DLD1 (cell line): ENCODE results near the gene SAMD4A.

Experiments
- in situ Hi-C: cut with HindIII; loops from 2 replicates; pipeline ENCODE4 v1.10.0; 2017; ENCODE audit warnings: low sequenced_read_pairs

Gene SAMD4A

GRCh38 chr14:54773171-54774006, 206.5 kb downstream of the SAMD4A start:
- in situ Hi-C loops: no loop called here

DNA sequence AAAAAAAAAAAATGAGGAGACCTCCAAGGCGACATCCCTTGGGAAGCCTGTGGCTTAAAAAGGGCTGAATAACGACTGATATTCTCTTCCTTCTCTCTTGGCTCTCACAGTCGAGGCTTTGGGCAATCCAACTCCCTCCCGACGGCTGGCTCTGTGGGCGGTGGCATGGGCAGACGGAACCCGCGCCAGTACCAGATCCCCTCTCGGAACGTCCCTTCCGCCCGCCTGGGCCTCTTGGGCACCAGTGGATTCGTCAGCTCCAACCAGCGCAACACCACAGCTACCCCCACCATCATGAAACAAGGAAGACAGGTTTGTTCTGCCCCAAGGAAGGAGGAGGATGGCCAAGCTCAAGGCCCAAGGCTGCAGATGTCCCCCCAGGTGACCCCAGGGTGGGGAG, 207.9 kb downstream of the SAMD4A start:
- in situ Hi-C loops: loop anchor here (25.0 kb wide), 1 partner anchor 213 kb away; the partner anchor contains the start of gene SAMD4A

DNA sequence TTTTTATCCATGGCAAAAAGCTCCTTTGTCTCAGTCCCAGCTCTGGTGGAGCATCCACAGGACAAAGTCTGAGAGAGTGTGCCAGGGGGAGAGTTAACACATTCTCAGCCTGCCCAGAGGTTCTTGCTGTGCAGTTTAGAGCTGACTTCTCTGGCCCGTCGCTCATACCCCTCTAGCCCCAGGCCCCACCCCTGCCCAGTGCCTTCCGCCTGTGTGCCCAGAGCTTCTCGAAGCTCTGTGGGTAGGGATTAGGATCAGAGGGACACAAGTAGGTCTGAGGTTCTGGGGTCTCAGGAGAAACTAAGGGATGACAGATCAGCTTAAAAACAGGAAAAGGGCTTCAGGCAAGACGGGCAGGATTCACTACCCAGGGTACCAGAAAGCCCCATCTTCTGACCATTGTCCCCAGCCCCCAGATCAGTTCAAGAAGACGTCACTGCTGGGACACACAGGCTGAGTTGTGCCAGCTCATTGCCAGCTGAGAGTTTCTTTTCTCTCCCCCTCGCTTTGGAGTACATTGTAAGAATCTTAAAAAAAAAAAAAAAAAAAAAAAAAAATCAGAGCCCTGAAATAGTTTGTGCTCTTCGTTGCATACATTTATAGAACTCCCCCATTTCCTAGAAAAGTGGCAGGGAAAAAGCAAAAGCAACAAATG, 208.7 kb downstream of the SAMD4A start:
- in situ Hi-C loops: loop anchor here (25.0 kb wide), 1 partner anchor 213 kb away; the partner anchor contains the start of gene SAMD4A

GRCh38 chr14:54776361-54777001, 209.6 kb downstream of the SAMD4A start:
- in situ Hi-C loops: loop anchor here (25.0 kb wide), 1 partner anchor 214 kb away; the partner anchor contains the start of gene SAMD4A

DNA sequence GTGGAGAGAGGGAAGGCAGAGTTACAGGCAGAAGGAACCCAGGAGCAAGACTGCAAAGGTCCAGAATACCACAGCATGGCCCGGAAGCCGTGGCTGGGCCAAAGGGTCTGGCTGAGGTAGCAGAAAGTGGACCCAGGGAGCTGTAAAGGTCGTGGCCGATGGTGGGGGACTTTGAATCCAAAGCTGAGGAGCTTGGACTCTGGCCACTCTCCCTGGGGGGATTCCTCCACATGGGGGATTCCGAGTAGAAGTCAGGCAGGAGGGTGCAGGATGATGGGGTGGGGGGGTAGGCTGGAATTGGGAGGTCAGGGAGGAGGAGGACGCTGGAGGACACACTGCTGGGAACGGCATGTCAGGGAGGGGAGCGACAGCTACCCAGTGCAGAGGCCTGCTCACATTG, 210.5 kb downstream of the SAMD4A start:
- in situ Hi-C loops: loop anchor here (25.0 kb wide), 1 partner anchor 215 kb away; the partner anchor contains the start of gene SAMD4A

GRCh38 chr14:54778618-54779345, 211.9 kb downstream of the SAMD4A start:
- in situ Hi-C loops: loop anchor here (25.0 kb wide), 1 partner anchor 216 kb away; the partner anchor contains the start of gene SAMD4A

DNA sequence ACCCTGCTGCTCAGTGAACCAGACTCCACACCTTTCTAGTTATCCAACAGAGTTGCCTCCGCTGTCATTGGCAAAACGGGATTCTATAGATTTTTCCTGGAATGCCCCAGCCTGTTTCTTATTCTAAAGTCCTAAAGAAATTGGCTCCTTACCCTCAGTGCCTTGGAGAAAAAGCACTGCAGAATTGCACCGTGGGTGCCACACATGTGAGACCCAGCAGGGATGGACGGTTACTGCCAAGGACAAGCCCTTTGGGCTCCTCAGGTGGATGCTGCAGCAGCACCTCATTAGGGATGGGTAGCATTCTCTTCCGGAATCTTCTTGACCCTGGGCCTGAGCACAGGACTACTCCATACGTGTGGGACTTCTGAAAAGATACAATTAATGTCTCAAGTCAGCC, 214.2 kb downstream of the SAMD4A start:
- in situ Hi-C loops: loop anchor here (25.0 kb wide), 1 partner anchor 219 kb away; the partner anchor contains the start of gene SAMD4A

DNA sequence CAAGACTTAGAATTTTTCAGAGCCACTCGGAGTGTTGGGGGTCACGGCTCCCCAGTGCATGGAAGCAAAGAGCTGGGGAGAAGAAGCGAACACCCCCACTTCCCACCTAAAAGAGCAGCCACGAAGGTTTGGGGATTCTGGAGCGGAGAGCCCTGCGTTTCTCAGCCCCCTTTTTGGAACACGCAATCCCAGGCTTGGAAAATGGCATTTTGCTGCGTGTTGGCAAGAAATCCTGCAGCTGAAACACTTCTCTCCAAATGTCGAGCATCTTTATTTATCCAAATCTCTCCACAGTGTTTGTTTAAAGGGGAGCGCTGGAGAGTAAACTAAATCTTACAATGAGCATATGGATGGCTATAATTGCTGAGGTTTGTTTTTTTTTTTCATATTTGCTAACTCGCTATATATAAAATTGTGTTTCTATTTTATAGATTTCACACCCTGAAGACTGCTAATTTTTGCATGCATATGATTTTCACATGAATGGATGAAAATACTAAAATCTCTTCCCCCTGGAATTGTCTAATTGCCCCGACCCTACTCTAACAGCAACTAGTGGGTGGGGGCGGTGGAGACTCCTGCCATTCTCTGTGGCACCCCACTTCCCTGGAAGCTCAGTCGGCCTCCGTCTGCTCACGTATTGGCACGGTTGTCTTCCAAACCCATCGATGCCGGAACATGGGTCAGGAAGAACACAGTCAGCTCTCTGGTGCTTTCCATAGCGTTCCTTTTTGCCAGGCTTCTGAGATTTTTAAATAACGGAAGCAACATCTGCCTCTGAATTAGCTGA, 215.2 kb downstream of the SAMD4A start:
- in situ Hi-C loops: loop anchor here (25.0 kb wide), 1 partner anchor 220 kb away; the partner anchor contains the start of gene SAMD4A

DNA sequence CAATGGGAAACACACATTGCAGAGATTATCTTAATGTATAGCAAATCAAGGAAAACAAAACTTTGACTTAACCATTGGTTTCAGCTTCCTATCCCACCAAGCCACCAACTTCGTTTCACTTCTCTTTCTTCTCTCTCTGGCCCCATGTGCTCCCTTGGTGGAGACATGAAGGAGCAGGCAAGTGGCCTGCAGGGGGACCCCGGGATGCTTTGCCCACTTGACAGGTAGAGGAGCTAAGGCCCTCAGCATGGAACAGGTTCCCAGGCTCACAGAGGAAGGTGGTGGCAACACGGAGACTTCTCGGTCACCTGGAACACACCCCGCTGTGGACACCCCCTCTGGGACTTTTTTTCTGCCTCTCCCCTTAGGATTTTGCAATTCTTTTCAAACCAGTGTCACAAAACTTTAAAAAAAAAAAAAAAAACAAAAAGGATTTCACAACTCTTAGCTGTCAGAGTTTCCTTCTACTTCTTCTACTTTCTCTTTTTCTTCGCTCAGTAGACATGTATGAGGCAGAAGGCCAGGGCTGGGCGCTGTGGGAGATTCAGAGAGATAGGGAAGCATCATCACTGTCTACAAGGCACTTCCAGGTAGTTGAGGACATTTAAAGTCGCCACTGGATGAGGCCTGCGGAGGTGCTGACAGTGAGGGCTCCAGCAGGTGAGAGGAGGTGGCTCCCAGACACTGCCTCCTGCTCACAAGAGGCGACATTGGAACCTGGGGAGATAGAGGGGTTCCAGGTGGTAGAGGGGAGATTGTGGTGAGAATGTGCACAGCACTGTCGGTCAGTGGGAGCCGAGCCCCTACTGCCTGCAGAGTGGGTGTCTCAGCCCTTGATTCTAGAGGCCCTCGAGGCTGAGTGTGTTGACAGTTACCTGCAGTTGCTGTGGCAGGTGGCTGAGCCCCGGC, 216.1 kb downstream of the SAMD4A start:
- in situ Hi-C loops: loop anchor here (25.0 kb wide), 1 partner anchor 221 kb away; the partner anchor contains the start of gene SAMD4A

- in situ Hi-C loops: loop anchor here (25.0 kb wide), 1 partner anchor 221 kb away; the partner anchor contains the start of gene SAMD4A
Observed at GRCh38 chr14:54783660-54784015, 216.7 kb downstream of the SAMD4A start.

DNA sequence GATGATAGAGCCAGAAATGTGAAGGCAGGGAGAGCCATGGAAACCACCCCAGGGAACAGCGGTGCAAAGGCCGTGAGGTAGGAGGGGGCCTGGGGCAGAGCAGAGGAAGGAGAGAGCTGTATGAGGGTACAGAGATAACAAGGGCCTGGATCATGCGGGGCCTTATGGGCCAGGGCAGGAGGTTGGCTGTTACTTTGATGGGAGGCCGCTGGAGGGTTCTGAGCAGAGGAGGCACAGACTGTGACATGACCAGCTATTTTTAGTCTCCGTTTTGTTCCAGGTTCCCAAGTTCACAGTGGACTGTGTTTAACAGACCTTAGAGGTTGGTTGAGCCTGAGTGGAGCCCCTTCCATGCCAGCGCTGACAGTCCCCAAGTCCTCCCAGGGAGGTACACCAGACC, 217.1 kb downstream of the SAMD4A start:
- in situ Hi-C loops: loop anchor here (25.0 kb wide), 1 partner anchor 222 kb away; the partner anchor contains the start of gene SAMD4A

GRCh38 chr14:54784657-54785056, 217.7 kb downstream of the SAMD4A start:
- in situ Hi-C loops: loop anchor here (25.0 kb wide), 1 partner anchor 222 kb away; the partner anchor contains the start of gene SAMD4A

DNA sequence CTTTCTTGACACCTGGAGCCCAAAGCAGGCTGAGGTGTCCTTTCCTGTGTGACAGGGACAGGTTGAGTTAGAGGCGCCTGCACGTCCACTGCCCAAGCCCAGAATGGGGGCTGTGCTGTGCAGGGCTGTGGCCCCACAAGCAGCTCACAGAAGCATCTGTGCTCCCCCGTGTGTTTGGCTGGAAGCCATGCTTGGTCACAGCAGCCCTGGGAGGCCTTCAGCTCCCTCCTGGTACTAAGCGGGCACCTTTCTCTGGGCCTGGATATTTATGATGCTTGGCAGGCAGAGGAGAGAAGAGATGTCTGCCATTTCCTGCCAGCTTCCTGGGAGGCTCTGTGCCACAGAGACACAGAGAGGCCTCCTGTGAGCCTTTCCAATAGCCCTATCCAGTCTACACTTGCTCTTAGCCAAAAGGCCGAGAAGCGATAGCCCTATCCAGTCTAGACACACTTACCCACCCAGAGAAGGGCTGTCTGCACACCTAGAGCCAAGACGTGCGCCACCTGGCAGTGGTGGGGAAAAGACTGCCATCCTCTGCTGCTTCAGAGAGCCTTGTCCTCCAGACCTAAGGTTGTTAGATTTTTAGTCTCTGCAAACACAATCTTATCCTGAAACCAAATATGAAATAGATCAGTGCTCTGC, 218.3 kb downstream of the SAMD4A start:
- in situ Hi-C loops: loop anchor here (25.0 kb wide), 1 partner anchor 223 kb away; the partner anchor contains the start of gene SAMD4A

GRCh38 chr14:54785778-54786770, 219.1 kb downstream of the SAMD4A start:
- in situ Hi-C loops: loop anchor here (25.0 kb wide), 1 partner anchor 224 kb away; the partner anchor contains the start of gene SAMD4A

DNA sequence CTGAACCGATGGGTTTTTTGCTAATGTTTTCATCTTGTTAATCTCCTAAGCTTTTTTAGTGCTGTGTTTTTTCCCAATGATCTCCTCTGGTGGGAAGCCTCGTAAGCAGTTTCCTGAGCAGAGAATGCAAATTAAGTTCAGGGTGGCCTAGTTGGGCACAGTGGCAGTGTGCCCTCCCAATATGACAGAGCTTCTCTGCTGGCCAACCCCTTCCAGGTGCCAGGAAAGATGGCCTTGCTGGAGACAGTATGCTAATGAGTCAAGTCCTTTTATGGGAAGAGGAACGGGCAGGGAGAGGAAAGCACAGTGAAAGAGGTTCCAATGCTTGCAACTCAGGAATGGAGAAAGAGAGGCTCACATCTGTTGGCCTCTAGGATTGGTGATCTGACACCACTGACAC, 219.9 kb downstream of the SAMD4A start:
- in situ Hi-C loops: loop anchor here (25.0 kb wide), 1 partner anchor 225 kb away; the partner anchor contains the start of gene SAMD4A

DNA sequence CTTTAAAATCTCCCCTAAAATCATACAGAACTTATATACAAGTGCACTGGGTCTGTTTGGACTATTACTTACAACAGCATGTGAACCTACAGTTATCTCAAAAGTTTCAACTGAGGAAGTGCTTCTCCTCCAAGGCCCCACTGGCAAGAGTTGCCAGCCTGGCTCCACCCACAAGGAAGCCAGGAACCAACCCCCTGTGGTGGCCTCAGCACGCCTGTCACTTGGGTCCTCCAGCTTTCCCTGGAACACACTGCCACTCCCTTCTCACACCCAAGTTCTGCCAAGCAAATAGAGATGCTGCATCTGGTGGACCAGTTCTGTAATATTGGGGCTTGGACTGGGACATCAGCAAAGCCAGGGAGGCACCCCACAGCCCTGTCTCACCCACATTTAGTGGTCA, 220.3 kb downstream of the SAMD4A start:
- in situ Hi-C loops: loop anchor here (25.0 kb wide), 1 partner anchor 225 kb away; the partner anchor contains the start of gene SAMD4A
